Brain microvascular endothelial cell (primary cell): Measurements from ENCODE around the gene CHAF1A.
A peak's percentile ranks its signal among the peaks of the same experiment; 100 is the strongest.

ENCODE experiments used
- DNase-seq: peaks from one replicate; pipeline ENCODE4 v3.0.0-alpha.2; 2020
- H3K27ac ChIP-seq: fragments of 250-450 bp; sonication (Bioruptor Pico); 2 replicates; pipeline ENCODE4 v1.5.1; 2020; ENCODE audit warnings: mild to moderate bottlenecking, moderate library complexity
- H3K27me3 ChIP-seq: fragments of 250-450 bp; sonication (Bioruptor Pico); replicated peaks from 2 replicates; pipeline ENCODE4 v1.5.1; 2020; ENCODE audit warnings: mild to moderate bottlenecking
- H3K36me3 ChIP-seq: fragments of 250-450 bp; sonication (Bioruptor Pico); replicated peaks from 2 replicates; pipeline ENCODE4 v1.5.1; 2020; ENCODE audit warnings: mild to moderate bottlenecking
- H3K4me3 ChIP-seq: 2 replicates; pipeline ENCODE4 v1.5.1; 2011; ENCODE audit warnings: low read depth, mild to moderate bottlenecking, control low read depth, low read length, moderate library complexity
- CTCF ChIP-seq: IDR thresholded peaks from 2 replicates; pipeline ENCODE4 v1.5.1; 2011; ENCODE audit warnings: low read depth, mild to moderate bottlenecking, moderate library complexity, low read length, control low read depth, inconsistent platforms; ENCODE audit errors: missing control alignments
- in situ Hi-C: cut with HindIII; loops from 2 replicates; pipeline ENCODE4 v1.10.0; 2017; ENCODE audit warnings: low sequenced_read_pairs, low pct_ligation_motif_present

CHAF1A gene

GRCh38 chr19:4373013-4373367, 29.4 kb upstream of the CHAF1A start:
- Histone ChIP-seq H3K27ac (no peak overlapping the region), H3K4me3 (no peak overlapping the region), H3K27me3 (no peaks in the 10 kb centered on the region), H3K36me3 (peaks cover 10% of the 10 kb centered on the region)
- no peak for TF ChIP-seq CTCF
- DNase-seq: no peak
- in situ Hi-C loops: no loop called here

- H3K27me3 ChIP-seq: no peaks in the 10 kb centered on the region
- in situ Hi-C loops: no loop called here
- no peak for TF ChIP-seq CTCF
- DNase-seq: no peak
- H3K4me3 ChIP-seq: no peak overlapping the region
- H3K27ac ChIP-seq: peak overlapping the region; percentile 66
- H3K36me3 ChIP-seq: peaks cover 8% of the 10 kb centered on the region
Measured at GRCh38 chr19:4373601-4374497, 28.6 kb upstream of the CHAF1A start.

GRCh38 chr19:4374498-4375163, 27.8 kb upstream of the CHAF1A start:
- in situ Hi-C loops: no loop called here
- peak overlapping the region; percentile 66 for H3K27ac ChIP-seq
- peaks cover 8% of the 10 kb centered on the region for H3K36me3 ChIP-seq
- peak; percentile 63 for DNase-seq
- TF ChIP-seq CTCF: peak; percentile 47
- no peak overlapping the region for H3K4me3 ChIP-seq
- H3K27me3 ChIP-seq: no peaks in the 10 kb centered on the region

GRCh38 chr19:4375164-4376027, 27.0 kb upstream of the CHAF1A start:
- peak; percentile 59 for DNase-seq
- in situ Hi-C loops: no loop called here
- peak; percentile 75 for TF ChIP-seq CTCF
- Histone ChIP-seq H3K36me3 (peaks cover 8% of the 10 kb centered on the region), H3K4me3 (no peak overlapping the region), H3K27me3 (no peaks in the 10 kb centered on the region), H3K27ac (peak overlapping the region; percentile 66)

GRCh38 chr19:4376028-4376670, 26.3 kb upstream of the CHAF1A start:
- in situ Hi-C loops: no loop called here
- Histone ChIP-seq H3K27ac (no peak overlapping the region), H3K4me3 (no peak overlapping the region), H3K27me3 (no peaks in the 10 kb centered on the region), H3K36me3 (peaks cover 5% of the 10 kb centered on the region)
- no peak for TF ChIP-seq CTCF
- no peak for DNase-seq
